ENCODE measurements around the gene TANGO2. TPM values are rescaled to one million over a fixed set of nuclear protein-coding genes. Genes with fewer than 3 reads are reported as not detected.

The TANGO2 gene
- total RNA-seq, 1 experiment from 2014 or later: 14.6 TPM

DNA sequence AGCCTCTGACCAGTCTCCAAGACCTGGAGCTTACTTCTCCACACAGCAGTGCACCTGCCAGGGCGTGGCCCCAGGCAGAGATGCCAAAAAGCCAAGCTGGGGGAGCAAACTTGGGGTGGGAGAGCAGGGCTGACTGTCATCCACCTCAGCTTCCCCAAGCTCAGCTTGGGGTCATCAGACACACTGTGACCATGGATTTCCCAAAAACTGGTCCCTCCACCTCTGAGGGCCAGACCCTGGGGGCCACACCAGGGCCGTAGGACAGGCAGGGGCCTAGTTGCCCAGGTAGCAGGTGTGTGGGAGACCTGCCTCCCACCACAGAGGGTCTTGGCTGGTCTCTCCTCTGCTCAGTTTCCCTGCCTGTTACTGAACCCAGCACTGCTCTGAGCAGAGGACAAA is 34.9 kb upstream of the TANGO2 start:
- no peak overlapping the region for H3T11ph ChIP-seq (ENCODE audit: low read length)
- H3K36me3 Mint-ChIP-seq (ENCODE audit: insufficient read depth in 1 of 3, low read depth in 3 of 3): peaks cover 0 to 1% (median under 1%) of the 10 kb centered on the region in 3 experiments; a peak in 3 of 7 replicates
- H3K4me1 Mint-ChIP-seq: peaks cover 5 to 16% of the 10 kb centered on the region in 2 experiments; a peak in 3 of 4 replicates
- peak overlapping the region; percentile 33 for H3K4me2 ChIP-seq (ENCODE audit: insufficient read depth, insufficient read length, low read length)
- H3K23me2 ChIP-seq (ENCODE audit: insufficient read length, low read depth, low read length, poor library complexity, severe bottlenecking): no peaks in the 10 kb centered on the region
- no peak overlapping the region for H3K27ac Mint-ChIP-seq
- peaks cover 4% of the 10 kb centered on the region for H3K79me1 ChIP-seq (ENCODE audit: insufficient read depth, low read depth, low read length, poor library complexity, severe bottlenecking)
- peaks cover 3% of the 10 kb centered on the region for H4K20me1 ChIP-seq (ENCODE audit: control insufficient read depth, insufficient read depth, insufficient read length)
- no peak overlapping the region for H2BK15ac ChIP-seq (ENCODE audit: low read depth, low read length)
- H3K23ac ChIP-seq (ENCODE audit: insufficient read length, low read depth, low read length): no peak overlapping the region
- no peak overlapping the region for H3K9ac ChIP-seq (ENCODE audit: extremely low read depth, insufficient read length, low read length)
- no peak overlapping the region for H4K8ac ChIP-seq (replicated peaks; ENCODE audit: insufficient read length, low read depth, low read length)
- H2BK5ac ChIP-seq (ENCODE audit: insufficient read length, low read length): no peak overlapping the region
- no peak overlapping the region for H2BK20ac ChIP-seq (ENCODE audit: low read depth, low read length, poor library complexity, severe bottlenecking)
- no peaks in the 10 kb centered on the region for H3K79me2 ChIP-seq (ENCODE audit: insufficient read depth, low read length)
- no peak overlapping the region for H3K4ac ChIP-seq (ENCODE audit: low read depth, low read length)
- no CpG with 5 or more reads among the region's 2 CpGs for WGBS (ENCODE audit: extremely low coverage, insufficient read length, low lambda C conversion rate)
- H2BK120ac ChIP-seq (ENCODE audit: low read depth, low read length, poor library complexity, severe bottlenecking): no peak overlapping the region
- no peak overlapping the region for H3K56ac ChIP-seq (ENCODE audit: insufficient read length, low read depth, low read length)
- no peak overlapping the region for H3K18ac ChIP-seq (ENCODE audit: insufficient read length, low read depth, low read length)
- no peaks in the 10 kb centered on the region for H3K27me3 Mint-ChIP-seq (ENCODE audit: low read depth)
- H3K9me3 Mint-ChIP-seq: no peaks in the 10 kb centered on the region
- no peak overlapping the region for H2AFZ ChIP-seq (ENCODE audit: low read length)
- no peak overlapping the region for H4K5ac ChIP-seq (ENCODE audit: insufficient read length, low read depth, low read length)
- no peaks in the 10 kb centered on the region for H3K27me3 ChIP-seq (ENCODE audit: insufficient read depth, low read length)
- no peak overlapping the region for H3K27ac ChIP-seq (ENCODE audit: insufficient read length, low read depth, low read length)
- H3K9me3 ChIP-seq (ENCODE audit: control insufficient read depth, low read depth, low read length): no peaks in the 10 kb centered on the region
- no peak overlapping the region for H3K14ac ChIP-seq (ENCODE audit: insufficient read depth, low read length)
- no peak overlapping the region for H2BK12ac ChIP-seq (ENCODE audit: insufficient read length, low read depth, low read length)
- H3K4me1 ChIP-seq (ENCODE audit: insufficient read depth, low read length): no peaks in the 10 kb centered on the region; the same call in 1 of the 2 replicates
- H4K91ac ChIP-seq (ENCODE audit: insufficient read length, low read depth, low read length): no peak overlapping the region
- peak overlapping the region; percentile 71 to 85 for H3K4me3 Mint-ChIP-seq
- no peak for DNase-seq
- TF ChIP-seq, protein P1, sequence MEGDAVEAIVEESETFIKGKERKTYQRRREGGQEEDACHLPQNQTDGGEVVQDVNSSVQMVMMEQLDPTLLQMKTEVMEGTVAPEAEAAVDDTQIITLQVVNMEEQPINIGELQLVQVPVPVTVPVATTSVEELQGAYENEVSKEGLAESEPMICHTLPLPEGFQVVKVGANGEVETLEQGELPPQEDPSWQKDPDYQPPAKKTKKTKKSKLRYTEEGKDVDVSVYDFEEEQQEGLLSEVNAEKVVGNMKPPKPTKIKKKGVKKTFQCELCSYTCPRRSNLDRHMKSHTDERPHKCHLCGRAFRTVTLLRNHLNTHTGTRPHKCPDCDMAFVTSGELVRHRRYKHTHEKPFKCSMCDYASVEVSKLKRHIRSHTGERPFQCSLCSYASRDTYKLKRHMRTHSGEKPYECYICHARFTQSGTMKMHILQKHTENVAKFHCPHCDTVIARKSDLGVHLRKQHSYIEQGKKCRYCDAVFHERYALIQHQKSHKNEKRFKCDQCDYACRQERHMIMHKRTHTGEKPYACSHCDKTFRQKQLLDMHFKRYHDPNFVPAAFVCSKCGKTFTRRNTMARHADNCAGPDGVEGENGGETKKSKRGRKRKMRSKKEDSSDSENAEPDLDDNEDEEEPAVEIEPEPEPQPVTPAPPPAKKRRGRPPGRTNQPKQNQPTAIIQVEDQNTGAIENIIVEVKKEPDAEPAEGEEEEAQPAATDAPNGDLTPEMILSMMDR (conservative IDR thresholded peaks at IDR 0.05): no peak
- H2AK5ac ChIP-seq (ENCODE audit: insufficient read length, low read length): no peak overlapping the region
